ENCODE measurements around the gene SLC9A2. TPM values are rescaled to one million over a fixed set of nuclear protein-coding genes. Genes with fewer than 3 reads are reported as not detected.

The SLC9A2 gene
- total RNA-seq: not detected

- Histone ChIP-seq H3K4me3 (ENCODE audit: low read length) (no peak within 1 kb of the TSS), H3K27me3 (ENCODE audit: insufficient read depth, low read length) (peaks cover 85% of the 10 kb centered on the region), H3K4me1 (ENCODE audit: insufficient read depth, low read length) (peaks cover 12% of the 10 kb centered on the region), H3K9me3 (ENCODE audit: low read depth, low read length) (no peaks in the 10 kb centered on the region)
These were observed at the start of gene SLC9A2 for GRCh38 chr2:102619414-102620319. Gene SLC9A2, plus strand, starts transcription at chr2:102619553. Its CDS starts 296 bp downstream, at chr2:102619849.

DNA sequence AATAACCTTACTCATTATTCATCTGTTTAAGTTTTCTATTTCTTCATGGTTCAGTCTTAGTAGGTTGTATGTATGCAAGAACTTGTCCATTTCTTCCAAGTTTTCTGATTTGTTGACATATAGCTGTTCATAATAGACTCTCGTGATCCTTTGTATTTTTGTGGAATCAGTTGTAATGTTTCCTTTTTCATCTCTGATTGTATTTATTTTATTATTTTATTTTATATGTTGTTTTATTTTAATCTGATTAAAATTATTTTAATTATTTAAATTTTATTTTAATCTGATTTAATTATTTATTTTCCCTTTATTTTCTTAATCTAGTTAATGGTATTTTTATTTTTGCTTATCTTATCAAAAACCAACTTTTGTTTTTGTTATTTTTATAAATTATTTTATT lies 43.5 kb upstream of the SLC9A2 start:
- H3K4me1 ChIP-seq (ENCODE audit: insufficient read depth, low read length): no peaks in the 10 kb centered on the region
- no peak overlapping the region for H3K4me3 ChIP-seq (ENCODE audit: low read length)
- H3K27me3 ChIP-seq (ENCODE audit: insufficient read depth, low read length): peaks cover 3% of the 10 kb centered on the region
- no peaks in the 10 kb centered on the region for H3K9me3 ChIP-seq (ENCODE audit: low read depth, low read length)

DNA sequence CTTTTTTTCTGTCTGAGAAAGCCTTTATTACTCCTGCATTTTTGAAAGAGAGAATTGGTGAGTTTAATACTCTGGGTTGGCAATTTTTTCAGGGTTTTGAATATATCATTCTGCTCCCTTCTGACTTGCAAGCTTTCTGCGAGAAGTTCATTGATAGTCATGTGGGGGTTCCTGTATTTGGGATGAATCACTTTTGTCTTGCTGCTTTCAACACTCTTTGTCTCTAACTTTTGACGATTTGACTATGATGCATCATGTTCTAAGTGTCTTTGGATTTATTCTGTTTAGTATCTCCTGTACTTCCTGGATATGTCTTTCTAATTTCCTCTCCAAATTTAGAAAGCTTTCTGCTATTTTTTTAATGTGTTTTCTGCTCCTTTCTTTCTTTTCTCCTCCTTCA lies 41.0 kb upstream of the SLC9A2 start:
- Histone ChIP-seq H3K27me3 (ENCODE audit: insufficient read depth, low read length) (peaks cover 3% of the 10 kb centered on the region), H3K4me1 (ENCODE audit: insufficient read depth, low read length) (peaks cover 3% of the 10 kb centered on the region), H3K4me3 (ENCODE audit: low read length) (no peak overlapping the region), H3K9me3 (ENCODE audit: low read depth, low read length) (no peaks in the 10 kb centered on the region)

GRCh38 chr2:102581911-102582310 lies 37.4 kb upstream of the SLC9A2 start:
- Histone ChIP-seq H3K27me3 (ENCODE audit: insufficient read depth, low read length) (no peaks in the 10 kb centered on the region), H3K4me3 (ENCODE audit: low read length) (no peak overlapping the region), H3K9me3 (ENCODE audit: low read depth, low read length) (no peaks in the 10 kb centered on the region), H3K4me1 (ENCODE audit: insufficient read depth, low read length) (peaks cover 3% of the 10 kb centered on the region)

DNA sequence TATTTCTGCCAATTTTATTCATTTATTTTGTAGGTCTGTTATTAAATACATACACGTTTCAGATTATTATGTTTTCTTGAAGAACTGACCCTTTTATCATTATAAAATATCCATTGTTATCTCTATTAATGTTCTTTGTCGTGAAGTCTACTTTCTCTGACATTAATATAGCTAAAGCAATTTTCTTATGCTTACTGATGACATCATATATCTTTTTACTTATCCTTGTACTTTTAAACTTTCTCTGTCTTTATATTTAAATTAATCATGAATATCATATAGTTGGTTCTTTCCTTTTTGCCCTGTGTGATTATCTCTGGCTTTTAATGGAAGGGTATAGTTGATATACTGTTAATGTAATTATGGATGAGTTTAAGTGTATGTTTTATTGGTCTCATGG lies 36.5 kb upstream of the SLC9A2 start:
- H3K27me3 ChIP-seq (ENCODE audit: insufficient read depth, low read length): no peaks in the 10 kb centered on the region
- no peaks in the 10 kb centered on the region for H3K9me3 ChIP-seq (ENCODE audit: low read depth, low read length)
- H3K4me1 ChIP-seq (ENCODE audit: insufficient read depth, low read length): peaks cover 3% of the 10 kb centered on the region
- H3K4me3 ChIP-seq (ENCODE audit: low read length): no peak overlapping the region

DNA sequence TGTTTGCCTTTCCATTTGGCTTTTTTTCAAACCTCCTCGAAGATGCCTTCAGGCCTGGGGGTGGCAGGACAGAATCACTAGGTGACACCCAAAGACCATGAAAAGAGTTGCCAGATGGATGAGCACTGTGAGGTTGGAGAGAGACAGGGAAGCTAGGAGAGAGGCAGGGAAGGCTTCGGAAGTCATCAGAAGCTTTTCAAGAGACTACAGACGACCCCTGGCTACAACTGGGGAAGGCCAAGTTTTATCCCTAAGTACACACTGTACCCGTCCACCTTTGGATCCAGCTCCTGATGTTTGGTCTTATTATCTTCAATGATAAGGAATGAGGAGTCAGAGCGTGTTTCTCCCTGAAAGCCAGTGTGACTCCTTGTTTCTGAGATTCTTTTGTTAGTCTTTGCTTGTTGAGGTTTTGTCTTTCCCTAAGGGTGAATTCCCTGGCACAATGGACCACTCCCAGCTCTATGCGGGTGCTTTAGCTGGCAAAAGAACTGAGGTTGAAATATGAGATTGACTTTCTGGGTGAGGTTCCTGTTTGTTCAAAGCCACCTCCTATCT lies 33.4 kb upstream of the SLC9A2 start:
- H3K4me1 ChIP-seq (ENCODE audit: insufficient read depth, low read length): peaks cover 3% of the 10 kb centered on the region
- no peaks in the 10 kb centered on the region for H3K9me3 ChIP-seq (ENCODE audit: low read depth, low read length)
- no peak overlapping the region for H3K4me3 ChIP-seq (ENCODE audit: low read length)
- peaks cover 12% of the 10 kb centered on the region for H3K27me3 ChIP-seq (ENCODE audit: insufficient read depth, low read length)

GRCh38 chr2:102588213-102588939 lies 31.0 kb upstream of the SLC9A2 start:
- H3K9me3 ChIP-seq (ENCODE audit: low read depth, low read length): no peaks in the 10 kb centered on the region
- no peaks in the 10 kb centered on the region for H3K4me1 ChIP-seq (ENCODE audit: insufficient read depth, low read length)
- peaks cover 12% of the 10 kb centered on the region for H3K27me3 ChIP-seq (ENCODE audit: insufficient read depth, low read length)
- no peak overlapping the region for H3K4me3 ChIP-seq (ENCODE audit: low read length)

DNA sequence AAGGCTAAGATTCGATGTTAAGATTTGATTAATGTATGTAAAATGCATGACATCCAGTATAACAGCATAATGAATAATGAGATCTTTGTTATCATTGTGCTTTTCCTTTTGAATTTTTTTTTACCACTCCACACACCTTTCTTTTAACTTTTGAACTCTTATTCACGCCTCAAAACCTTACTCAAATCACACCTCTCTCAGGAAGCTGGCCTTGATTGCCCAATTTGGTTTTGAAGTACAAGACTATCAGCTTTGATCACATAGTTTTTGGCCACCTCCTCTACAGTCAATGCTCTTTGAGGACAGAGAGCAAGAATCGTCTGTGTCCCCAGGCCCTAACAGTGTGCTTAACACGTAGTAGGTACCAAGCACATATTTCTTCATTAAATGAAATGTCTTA lies 29.9 kb upstream of the SLC9A2 start:
- peaks cover 12% of the 10 kb centered on the region for H3K27me3 ChIP-seq (ENCODE audit: insufficient read depth, low read length)
- no peaks in the 10 kb centered on the region for H3K4me1 ChIP-seq (ENCODE audit: insufficient read depth, low read length)
- H3K9me3 ChIP-seq (ENCODE audit: low read depth, low read length): no peaks in the 10 kb centered on the region
- no peak overlapping the region for H3K4me3 ChIP-seq (ENCODE audit: low read length)

GRCh38 chr2:102591491-102592045 lies 27.8 kb upstream of the SLC9A2 start:
- Histone ChIP-seq H3K4me3 (ENCODE audit: low read length) (no peak overlapping the region), H3K9me3 (ENCODE audit: low read depth, low read length) (no peaks in the 10 kb centered on the region), H3K4me1 (ENCODE audit: insufficient read depth, low read length) (no peaks in the 10 kb centered on the region), H3K27me3 (ENCODE audit: insufficient read depth, low read length) (peaks cover 12% of the 10 kb centered on the region)

DNA sequence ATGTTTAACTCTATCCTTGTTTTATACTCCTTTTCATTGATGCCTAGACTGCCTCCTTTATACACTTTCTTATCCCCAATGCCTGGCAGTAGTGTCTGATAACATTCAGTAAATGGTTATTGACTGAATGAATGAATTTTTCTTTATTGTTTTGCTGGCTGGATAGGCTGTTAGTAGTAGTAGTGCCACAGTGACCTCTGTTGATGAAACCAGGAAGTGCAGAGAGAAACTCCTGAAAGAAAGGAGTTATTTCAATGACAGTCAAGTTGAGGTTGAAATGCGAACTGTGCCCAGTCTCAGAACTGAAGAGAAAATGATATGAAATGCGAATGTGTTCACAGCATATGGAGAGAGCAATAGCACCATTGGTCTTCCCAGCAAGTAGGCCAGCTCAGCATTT lies 26.8 kb upstream of the SLC9A2 start:
- no peak overlapping the region for H3K4me3 ChIP-seq (ENCODE audit: low read length)
- H3K4me1 ChIP-seq (ENCODE audit: insufficient read depth, low read length): no peaks in the 10 kb centered on the region
- peaks cover 12% of the 10 kb centered on the region for H3K27me3 ChIP-seq (ENCODE audit: insufficient read depth, low read length)
- H3K9me3 ChIP-seq (ENCODE audit: low read depth, low read length): no peaks in the 10 kb centered on the region

- no peaks in the 10 kb centered on the region for H3K9me3 ChIP-seq (ENCODE audit: low read depth, low read length)
- no peaks in the 10 kb centered on the region for H3K4me1 ChIP-seq (ENCODE audit: insufficient read depth, low read length)
- H3K4me3 ChIP-seq (ENCODE audit: low read length): no peak overlapping the region
- peaks cover 16% of the 10 kb centered on the region for H3K27me3 ChIP-seq (ENCODE audit: insufficient read depth, low read length)
These were observed 25.8 kb upstream of the SLC9A2 start for GRCh38 chr2:102593516-102593915.

- Histone ChIP-seq H3K27me3 (ENCODE audit: insufficient read depth, low read length) (peaks cover 11% of the 10 kb centered on the region), H3K4me1 (ENCODE audit: insufficient read depth, low read length) (no peaks in the 10 kb centered on the region), H3K9me3 (ENCODE audit: low read depth, low read length) (no peaks in the 10 kb centered on the region), H3K4me3 (ENCODE audit: low read length) (no peak overlapping the region)
These were observed 24.8 kb upstream of the SLC9A2 start for GRCh38 chr2:102594445-102595016.

- H3K4me1 ChIP-seq (ENCODE audit: insufficient read depth, low read length): no peaks in the 10 kb centered on the region
- H3K9me3 ChIP-seq (ENCODE audit: low read depth, low read length): no peaks in the 10 kb centered on the region
- H3K4me3 ChIP-seq (ENCODE audit: low read length): no peak overlapping the region
- H3K27me3 ChIP-seq (ENCODE audit: insufficient read depth, low read length): peaks cover 5% of the 10 kb centered on the region
These were observed 21.6 kb upstream of the SLC9A2 start for GRCh38 chr2:102597788-102598187.

DNA sequence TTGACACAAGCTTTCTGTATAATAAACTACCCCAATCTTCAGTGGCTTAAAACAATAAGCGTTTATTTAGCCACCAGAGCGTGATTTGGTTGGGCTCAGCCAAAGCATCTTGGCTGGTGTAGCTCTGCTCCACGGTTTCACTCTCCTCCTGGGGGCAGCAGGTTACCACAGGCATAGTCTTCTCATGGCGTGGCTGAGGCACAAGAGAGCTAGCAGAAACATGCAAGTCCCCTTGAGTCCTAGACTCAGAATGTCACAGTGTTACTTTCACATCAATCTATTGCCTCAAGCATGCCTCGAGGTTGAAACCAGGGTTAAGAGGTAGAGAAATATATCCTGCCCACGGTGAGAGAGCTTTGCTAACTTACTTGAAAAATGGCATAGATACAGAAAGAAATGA lies 19.9 kb upstream of the SLC9A2 start:
- no peak overlapping the region for H3K4me3 ChIP-seq (ENCODE audit: low read length)
- peaks cover 5% of the 10 kb centered on the region for H3K27me3 ChIP-seq (ENCODE audit: insufficient read depth, low read length)
- H3K9me3 ChIP-seq (ENCODE audit: low read depth, low read length): no peaks in the 10 kb centered on the region
- peaks cover 4% of the 10 kb centered on the region for H3K4me1 ChIP-seq (ENCODE audit: insufficient read depth, low read length)

GRCh38 chr2:102601730-102602129 lies 17.6 kb upstream of the SLC9A2 start:
- H3K9me3 ChIP-seq (ENCODE audit: low read depth, low read length): no peaks in the 10 kb centered on the region
- H3K4me3 ChIP-seq (ENCODE audit: low read length): no peak overlapping the region
- peaks cover 9% of the 10 kb centered on the region for H3K4me1 ChIP-seq (ENCODE audit: insufficient read depth, low read length)
- peaks cover 5% of the 10 kb centered on the region for H3K27me3 ChIP-seq (ENCODE audit: insufficient read depth, low read length)
